ENCODE results near the gene PPM1A. TPM values are rescaled to one million over a fixed set of nuclear protein-coding genes. Genes with fewer than 3 reads are reported as not detected.
A peak's percentile ranks its signal among the peaks of the same experiment; 100 is the strongest.

The PPM1A gene
- total RNA-seq, 1 experiment from 2014 or later = 69.3 TPM

DNA sequence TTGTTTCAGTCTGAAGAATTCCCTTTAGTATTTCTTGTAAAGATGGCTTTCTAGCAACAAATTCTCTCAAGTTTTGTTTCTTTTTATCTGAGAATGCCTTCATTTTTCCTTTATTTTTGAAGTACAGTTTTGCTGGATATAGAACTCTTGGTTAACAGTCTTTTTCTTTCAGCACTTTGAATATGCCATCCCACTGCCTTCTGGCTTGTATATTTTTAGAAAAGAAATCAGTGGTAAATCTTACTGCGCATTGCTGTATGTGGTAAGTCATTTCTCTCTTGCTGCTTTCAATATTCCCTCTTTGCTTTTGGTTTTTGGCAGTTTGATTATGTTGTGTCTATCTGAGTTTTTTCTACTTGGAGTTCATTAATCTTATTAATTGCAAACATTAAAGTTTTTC, 16.8 kb upstream of the PPM1A start:
- intact Hi-C loops (cut with micrococcal nuclease) = no loop called here
- no peaks in the 10 kb centered on the region for H4K20me1 ChIP-seq (ENCODE audit: low read length)
- H3K36me3 ChIP-seq (ENCODE audit: low read depth, low read length) = no peaks in the 10 kb centered on the region
- no peaks in the 10 kb centered on the region for H3F3A ChIP-seq (ENCODE audit: low read length, unreplicated experiment)
- ATAC-seq (no peak), DNase-seq (no peak)
- H3K4me3 ChIP-seq (ENCODE audit: low read length) = no peak overlapping the region
- H2AFZ ChIP-seq (ENCODE audit: low read length) = no peak overlapping the region
- H3K27ac ChIP-seq (ENCODE audit: low read length) = no peak overlapping the region
- CTCF ChIA-PET = no interaction called here
- H3K9me3 ChIP-seq (ENCODE audit: low read length) = peaks cover 8% of the 10 kb centered on the region
- TF ChIP-seq CTCF (conservative IDR thresholded peaks at IDR 0.05; ENCODE audit: low read depth, low read length) = no peak
- no peak for TF ChIP-seq EZH2phosphoT487 (IDR thresholded peaks at IDR 0.05; ENCODE audit: borderline replicate concordance, low read length)
- no peak for TF ChIP-seq EZH2 (IDR thresholded peaks at IDR 0.05; ENCODE audit: low read length, unreplicated experiment)
- H3K79me2 ChIP-seq (ENCODE audit: low read length) = no peaks in the 10 kb centered on the region
- POLR2A ChIA-PET (ENCODE audit: unreplicated experiment) = no interaction called here
- 0 out of 2 replicates have a peak, but pooled peaks cover 4% of the 10 kb centered on the region for H3K27me3 ChIP-seq (ENCODE audit: low read length)
- no peaks in the 10 kb centered on the region for H3K4me1 ChIP-seq (ENCODE audit: insufficient read depth, low read length)
- no peak overlapping the region for H3K4me2 ChIP-seq (ENCODE audit: low read length)
- no TSS peak for BruUV-seq (replicated peaks)
- no peaks in the 10 kb centered on the region for H3K9me2 ChIP-seq (replicated peaks; ENCODE audit: low read length)
- H3K9ac ChIP-seq (ENCODE audit: low read length) = no peak overlapping the region

GRCh38 chr14:60233251-60233650, 15.8 kb upstream of the PPM1A start:
- Histone ChIP-seq H3K4me3 (ENCODE audit: low read length) (no peak overlapping the region), H3K4me1 (ENCODE audit: insufficient read depth, low read length) (no peaks in the 10 kb centered on the region), H3K27me3 (ENCODE audit: low read length) (0 out of 2 replicates have a peak, but pooled peaks cover 4% of the 10 kb centered on the region), H3K9ac (ENCODE audit: low read length) (no peak overlapping the region), H3F3A (ENCODE audit: low read length, unreplicated experiment) (no peaks in the 10 kb centered on the region), H3K27ac (ENCODE audit: low read length) (no peak overlapping the region), H3K4me2 (ENCODE audit: low read length) (no peak overlapping the region), H3K9me2 (replicated peaks; ENCODE audit: low read length) (no peaks in the 10 kb centered on the region), H3K79me2 (ENCODE audit: low read length) (no peaks in the 10 kb centered on the region), H2AFZ (ENCODE audit: low read length) (no peak overlapping the region), H4K20me1 (ENCODE audit: low read length) (no peaks in the 10 kb centered on the region), H3K36me3 (ENCODE audit: low read depth, low read length) (no peaks in the 10 kb centered on the region), H3K9me3 (ENCODE audit: low read length) (peaks cover 8% of the 10 kb centered on the region)
- ATAC-seq (peak; percentile 53), DNase-seq (peak; percentile 48)
- no TSS peak for BruUV-seq (replicated peaks)
- TF ChIP-seq EZH2phosphoT487 (IDR thresholded peaks at IDR 0.05; ENCODE audit: borderline replicate concordance, low read length) (no peak), EZH2 (IDR thresholded peaks at IDR 0.05; ENCODE audit: low read length, unreplicated experiment) (no peak), CTCF (conservative IDR thresholded peaks at IDR 0.05; ENCODE audit: low read depth, low read length) (peak; percentile 26)
- CTCF ChIA-PET = interaction anchor here (0.6 kb wide), 2 partner anchors 44 to 96 kb away, joined by 3 read pairs; no protein-coding TSS in a partner anchor
- POLR2A ChIA-PET (ENCODE audit: unreplicated experiment) = interaction anchor here (0.5 kb wide), 1 partner anchor 507 kb away, joined by 5 read pairs; no protein-coding TSS in a partner anchor
- intact Hi-C loops (cut with micrococcal nuclease) = no loop called here

DNA sequence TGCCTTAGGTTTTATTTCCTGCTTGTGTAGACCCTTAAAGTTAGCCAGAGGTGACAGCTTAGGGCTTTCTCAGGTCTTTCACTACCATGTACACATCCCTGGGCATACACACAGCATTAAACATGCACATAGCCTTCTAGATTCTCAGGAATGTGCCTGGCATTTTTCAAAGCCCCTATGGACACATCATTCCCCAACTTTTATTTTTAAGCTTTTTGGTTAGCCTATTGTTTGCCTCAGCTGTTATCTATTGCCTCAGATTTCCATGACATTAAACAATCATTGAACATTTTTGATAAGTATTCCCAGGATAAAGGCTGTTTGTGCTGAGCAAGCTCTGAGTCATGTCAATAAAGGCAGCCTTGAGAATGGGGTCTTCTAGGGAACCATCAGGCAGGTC, 15.1 kb upstream of the PPM1A start:
- Histone ChIP-seq H3K4me3 (ENCODE audit: low read length) (no peak overlapping the region), H3K9ac (ENCODE audit: low read length) (no peak overlapping the region), H3K79me2 (ENCODE audit: low read length) (no peaks in the 10 kb centered on the region), H2AFZ (ENCODE audit: low read length) (no peak overlapping the region), H3K27ac (ENCODE audit: low read length) (no peak overlapping the region), H3F3A (ENCODE audit: low read length, unreplicated experiment) (no peaks in the 10 kb centered on the region), H3K9me3 (ENCODE audit: low read length) (peaks cover 8% of the 10 kb centered on the region), H3K4me2 (ENCODE audit: low read length) (no peak overlapping the region), H3K36me3 (ENCODE audit: low read depth, low read length) (no peaks in the 10 kb centered on the region), H3K27me3 (ENCODE audit: low read length) (0 out of 2 replicates have a peak, but pooled peaks cover 4% of the 10 kb centered on the region), H3K9me2 (replicated peaks; ENCODE audit: low read length) (no peaks in the 10 kb centered on the region), H3K4me1 (ENCODE audit: insufficient read depth, low read length) (no peaks in the 10 kb centered on the region), H4K20me1 (ENCODE audit: low read length) (no peaks in the 10 kb centered on the region)
- ChIA-PET CTCF (interaction anchor here (0.6 kb wide), 1 partner anchor 96 kb away, joined by 3 read pairs; no protein-coding TSS in a partner anchor), POLR2A (ENCODE audit: unreplicated experiment) (no interaction called here)
- intact Hi-C loops (cut with micrococcal nuclease) = no loop called here
- DNase-seq (no peak), ATAC-seq (no peak)
- no peak for TF ChIP-seq EZH2phosphoT487 (IDR thresholded peaks at IDR 0.05; ENCODE audit: borderline replicate concordance, low read length)
- TF ChIP-seq CTCF (conservative IDR thresholded peaks at IDR 0.05; ENCODE audit: low read depth, low read length) = no peak
- TF ChIP-seq EZH2 (IDR thresholded peaks at IDR 0.05; ENCODE audit: low read length, unreplicated experiment) = no peak
- no TSS peak for BruUV-seq (replicated peaks)

Measured in PC-3 (cell line).